Transverse colon (tissue), 4 donors: ENCODE data around the gene CCDC40.

Experiments
- CTCF ChIP-seq, 5 experiments: fragments of 200-600 bp in 3 of 5; fragments of 450-650 bp in 2 of 5; sonication (generic) in 3 of 5; IDR thresholded peaks; 1 replicate in 2 of 5; 2 replicates in 3 of 5; pipeline ENCODE4 v1.5.1; 2016 to 2017; ENCODE audit warnings: antibody characterized with exemption in 5 of 5, inconsistent platforms in 3 of 5, mild to moderate bottlenecking in 2 of 5, moderate library complexity in 1 of 5
- POLR2AphosphoS5 ChIP-seq, 3 donors: sonication (generic); formaldehyde crosslinking; IDR thresholded peaks; one replicate each; pipeline ENCODE4 v1.6.1; 2016; ENCODE audit warnings: antibody characterized with exemption in 3 of 3

GRCh38 chr17:80061421-80061820, 25.0 kb downstream of the CCDC40 start:
- TF ChIP-seq CTCF (IDR thresholded peaks at IDR 0.05) (no peak), POLR2AphosphoS5 (IDR thresholded peaks at IDR 0.05) (no peak)
